ENCODE results near the gene S100B.
A peak's percentile ranks its signal among the peaks of the same experiment; 100 is the strongest.

The S100B gene

GRCh38 chr21:46556802-46557201 is 48.1 kb downstream of the S100B start:
- Histone ChIP-seq H3K4me1 (ENCODE audit: control insufficient read depth in 5 of 5, insufficient read depth in 5 of 5, low read length in 5 of 5) (peaks cover 0 to 8% (median 0%) of the 10 kb centered on the region in 5 donors), H3K27me3 (ENCODE audit: control insufficient read depth in 5 of 5, insufficient read depth in 4 of 5, low read length in 5 of 5) (no peaks in the 10 kb centered on the region), H3K4me3 (ENCODE audit: low read depth in 1 of 5, low read length in 5 of 5) (no peak overlapping the region), H3K9me3 (ENCODE audit: control insufficient read depth in 5 of 5, low read length in 5 of 5) (no peaks in the 10 kb centered on the region), H3K27ac (ENCODE audit: low read depth, low read length) (no peak overlapping the region), H3K36me3 (ENCODE audit: control insufficient read depth in 5 of 5, insufficient read depth in 5 of 5, low read length in 5 of 5) (peaks cover 6 to 91% (median 82%) of the 10 kb centered on the region in 5 donors), H3K9ac (ENCODE audit: low read length in 5 of 5) (no peak overlapping the region)

- Histone ChIP-seq H3K27me3 (ENCODE audit: control insufficient read depth in 5 of 5, insufficient read depth in 4 of 5, low read length in 5 of 5) (no peaks in the 10 kb centered on the region), H3K4me1 (ENCODE audit: control insufficient read depth in 5 of 5, insufficient read depth in 5 of 5, low read length in 5 of 5) (peaks cover 0 to 8% (median 0%) of the 10 kb centered on the region in 5 donors), H3K4me3 (ENCODE audit: low read depth in 1 of 5, low read length in 5 of 5) (no peak overlapping the region), H3K9ac (ENCODE audit: low read length in 5 of 5) (no peak overlapping the region), H3K27ac (ENCODE audit: low read depth, low read length) (no peak overlapping the region), H3K36me3 (ENCODE audit: control insufficient read depth in 5 of 5, insufficient read depth in 5 of 5, low read length in 5 of 5) (peaks cover 6 to 89% (median 80%) of the 10 kb centered on the region in 5 donors), H3K9me3 (ENCODE audit: control insufficient read depth in 5 of 5, low read length in 5 of 5) (no peaks in the 10 kb centered on the region)
Measured at GRCh38 chr21:46555678-46556077, 49.2 kb downstream of the S100B start.

GRCh38 chr21:46555225-46555617 is 49.7 kb downstream of the S100B start:
- Histone ChIP-seq H3K4me1 (ENCODE audit: control insufficient read depth in 5 of 5, insufficient read depth in 5 of 5, low read length in 5 of 5) (peaks cover 0 to 8% (median 0%) of the 10 kb centered on the region in 5 donors), H3K9me3 (ENCODE audit: control insufficient read depth in 5 of 5, low read length in 5 of 5) (no peaks in the 10 kb centered on the region), H3K27ac (ENCODE audit: low read depth, low read length) (no peak overlapping the region), H3K4me3 (ENCODE audit: low read depth in 1 of 5, low read length in 5 of 5) (no peak overlapping the region), H3K27me3 (ENCODE audit: control insufficient read depth in 5 of 5, insufficient read depth in 4 of 5, low read length in 5 of 5) (no peaks in the 10 kb centered on the region), H3K9ac (ENCODE audit: low read length in 5 of 5) (no peak overlapping the region), H3K36me3 (ENCODE audit: control insufficient read depth in 5 of 5, insufficient read depth in 5 of 5, low read length in 5 of 5) (peaks cover 6 to 89% (median 81%) of the 10 kb centered on the region in 5 donors)

GRCh38 chr21:46554431-46555224 is 50.3 kb downstream of the S100B start:
- H3K27me3 ChIP-seq (ENCODE audit: control insufficient read depth in 5 of 5, insufficient read depth in 4 of 5, low read length in 5 of 5): no peaks in the 10 kb centered on the region
- no peak overlapping the region for H3K9ac ChIP-seq (ENCODE audit: low read length in 5 of 5)
- H3K36me3 ChIP-seq (ENCODE audit: control insufficient read depth in 5 of 5, insufficient read depth in 5 of 5, low read length in 5 of 5): peaks cover 6 to 89% (median 83%) of the 10 kb centered on the region in 5 donors

GRCh38 chr21:46553993-46554392 is 50.9 kb downstream of the S100B start:
- Histone ChIP-seq H3K27ac (ENCODE audit: low read depth, low read length) (no peak overlapping the region), H3K4me3 (ENCODE audit: low read depth in 1 of 5, low read length in 5 of 5) (no peak overlapping the region), H3K4me1 (ENCODE audit: control insufficient read depth in 5 of 5, insufficient read depth in 5 of 5, low read length in 5 of 5) (no peaks in the 10 kb centered on the region), H3K27me3 (ENCODE audit: control insufficient read depth in 5 of 5, insufficient read depth in 4 of 5, low read length in 5 of 5) (no peaks in the 10 kb centered on the region), H3K9ac (ENCODE audit: low read length in 5 of 5) (no peak overlapping the region), H3K36me3 (ENCODE audit: control insufficient read depth in 5 of 5, insufficient read depth in 5 of 5, low read length in 5 of 5) (peaks cover 6 to 87% (median 80%) of the 10 kb centered on the region in 5 donors), H3K9me3 (ENCODE audit: control insufficient read depth in 5 of 5, low read length in 5 of 5) (no peaks in the 10 kb centered on the region)

More at GRCh38 chr21:46554431-46555224, 50.3 kb downstream of the S100B start:
- no peak overlapping the region for H3K27ac ChIP-seq (ENCODE audit: low read depth, low read length)
- no peak overlapping the region for H3K4me3 ChIP-seq (ENCODE audit: low read depth in 1 of 5, low read length in 5 of 5)
- H3K4me1 ChIP-seq (ENCODE audit: control insufficient read depth in 5 of 5, insufficient read depth in 5 of 5, low read length in 5 of 5): peaks cover 0 to 6% (median 0%) of the 10 kb centered on the region in 5 donors
- no peaks in the 10 kb centered on the region for H3K9me3 ChIP-seq (ENCODE audit: control insufficient read depth in 5 of 5, low read length in 5 of 5)

GRCh38 chr21:46552865-46553379 is 52.0 kb downstream of the S100B start:
- H3K4me1 ChIP-seq (ENCODE audit: control insufficient read depth in 5 of 5, insufficient read depth in 5 of 5, low read length in 5 of 5): no peaks in the 10 kb centered on the region
- H3K9me3 ChIP-seq (ENCODE audit: control insufficient read depth in 5 of 5, low read length in 5 of 5): no peaks in the 10 kb centered on the region
- H3K27me3 ChIP-seq (ENCODE audit: control insufficient read depth in 5 of 5, insufficient read depth in 4 of 5, low read length in 5 of 5): no peaks in the 10 kb centered on the region
- H3K4me3 ChIP-seq (ENCODE audit: low read depth in 1 of 5, low read length in 5 of 5): no peak overlapping the region
- no peak overlapping the region for H3K9ac ChIP-seq (ENCODE audit: low read length in 5 of 5)
- H3K27ac ChIP-seq (ENCODE audit: low read depth, low read length): no peak overlapping the region
- H3K36me3 ChIP-seq (ENCODE audit: control insufficient read depth in 5 of 5, insufficient read depth in 5 of 5, low read length in 5 of 5): peaks cover 6 to 90% (median 83%) of the 10 kb centered on the region in 5 donors

- Histone ChIP-seq H3K4me1 (ENCODE audit: control insufficient read depth in 5 of 5, insufficient read depth in 5 of 5, low read length in 5 of 5) (no peaks in the 10 kb centered on the region), H3K9ac (ENCODE audit: low read length in 5 of 5) (no peak overlapping the region), H3K36me3 (ENCODE audit: control insufficient read depth in 5 of 5, insufficient read depth in 5 of 5, low read length in 5 of 5) (peaks cover 6 to 90% (median 82%) of the 10 kb centered on the region in 5 donors), H3K27ac (ENCODE audit: low read depth, low read length) (no peak overlapping the region), H3K4me3 (ENCODE audit: low read depth in 1 of 5, low read length in 5 of 5) (no peak overlapping the region), H3K9me3 (ENCODE audit: control insufficient read depth in 5 of 5, low read length in 5 of 5) (no peaks in the 10 kb centered on the region), H3K27me3 (ENCODE audit: control insufficient read depth in 5 of 5, insufficient read depth in 4 of 5, low read length in 5 of 5) (no peaks in the 10 kb centered on the region)
Measured at GRCh38 chr21:46552274-46552673, 52.6 kb downstream of the S100B start.

GRCh38 chr21:46551636-46552241 is 53.1 kb downstream of the S100B start:
- Histone ChIP-seq H3K9me3 (ENCODE audit: control insufficient read depth in 5 of 5, low read length in 5 of 5) (no peaks in the 10 kb centered on the region), H3K4me3 (ENCODE audit: low read depth in 1 of 5, low read length in 5 of 5) (peak overlapping the region in 2 of 5 donors; percentile 22 to 27), H3K27me3 (ENCODE audit: control insufficient read depth in 5 of 5, insufficient read depth in 4 of 5, low read length in 5 of 5) (no peaks in the 10 kb centered on the region), H3K9ac (ENCODE audit: low read length in 5 of 5) (no peak overlapping the region), H3K27ac (ENCODE audit: low read depth, low read length) (no peak overlapping the region), H3K4me1 (ENCODE audit: control insufficient read depth in 5 of 5, insufficient read depth in 5 of 5, low read length in 5 of 5) (no peaks in the 10 kb centered on the region), H3K36me3 (ENCODE audit: control insufficient read depth in 5 of 5, insufficient read depth in 5 of 5, low read length in 5 of 5) (peaks cover 9 to 90% (median 82%) of the 10 kb centered on the region in 5 donors)

GRCh38 chr21:46550116-46550941 is 54.6 kb downstream of the S100B start:
- no peak overlapping the region for H3K27ac ChIP-seq (ENCODE audit: low read depth, low read length)
- no peak overlapping the region for H3K4me3 ChIP-seq (ENCODE audit: low read depth in 1 of 5, low read length in 5 of 5)
- no peaks in the 10 kb centered on the region for H3K9me3 ChIP-seq (ENCODE audit: control insufficient read depth in 5 of 5, low read length in 5 of 5)
- no peak overlapping the region for H3K9ac ChIP-seq (ENCODE audit: low read length in 5 of 5)
- H3K36me3 ChIP-seq (ENCODE audit: control insufficient read depth in 5 of 5, insufficient read depth in 5 of 5, low read length in 5 of 5): peaks cover 6 to 93% (median 85%) of the 10 kb centered on the region in 5 donors
- no peaks in the 10 kb centered on the region for H3K4me1 ChIP-seq (ENCODE audit: control insufficient read depth in 5 of 5, insufficient read depth in 5 of 5, low read length in 5 of 5)
- no peaks in the 10 kb centered on the region for H3K27me3 ChIP-seq (ENCODE audit: control insufficient read depth in 5 of 5, insufficient read depth in 4 of 5, low read length in 5 of 5)
